Epidermal melanocyte (primary cell): ENCODE measurements around the gene GNB1L.

Experiments used
- DNase-seq: peaks from one replicate; pipeline ENCODE4 v3.0.0; 2011; ENCODE audit warnings: low spot score; ENCODE audit not compliant: insufficient read length

The GNB1L gene

GRCh38 chr22:19739448-19739895 is 115.2 kb downstream of the GNB1L start:
- no peak for DNase-seq

GRCh38 chr22:19738664-19739447 is 115.8 kb downstream of the GNB1L start:
- DNase-seq = no peak

DNA sequence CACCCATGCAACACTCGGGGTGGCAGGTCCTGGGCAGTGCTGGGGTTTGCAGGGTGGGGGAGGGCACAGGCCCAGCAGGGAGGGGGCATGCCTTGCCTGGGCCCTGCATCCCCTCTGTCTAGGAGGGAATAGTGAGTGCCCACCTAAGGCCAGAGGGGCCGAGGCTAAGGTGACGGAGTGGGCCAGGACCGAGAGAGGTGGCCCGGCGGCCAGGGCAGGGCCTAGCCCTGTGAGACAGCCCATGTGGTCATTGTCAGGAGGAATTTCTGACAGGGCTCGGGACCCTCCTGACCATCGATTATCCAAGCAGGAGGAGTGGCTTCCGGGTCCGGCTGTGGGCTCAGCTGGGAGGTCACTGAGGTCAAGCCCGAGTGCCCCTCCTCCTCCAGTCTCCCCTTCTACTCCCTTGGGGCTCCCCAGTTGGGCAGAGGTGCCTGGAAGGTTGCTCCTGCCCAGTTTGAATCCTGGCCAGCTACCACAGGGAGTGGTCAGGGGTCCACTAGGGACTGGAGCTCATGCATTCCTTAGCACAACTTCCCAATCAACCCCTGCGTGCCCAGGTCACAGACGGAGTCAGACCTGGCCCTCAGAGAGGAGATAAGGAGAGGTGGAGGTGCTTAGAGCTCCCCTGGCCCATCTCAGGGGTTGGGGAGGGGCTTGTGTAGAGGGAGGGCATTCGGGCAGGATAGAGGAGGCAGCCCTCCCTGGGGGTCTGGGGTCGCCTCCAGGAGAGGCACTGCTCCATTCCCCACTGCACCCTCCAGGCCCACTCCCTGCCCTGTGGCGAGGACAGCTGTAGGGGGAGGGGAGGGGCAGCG is 116.6 kb downstream of the GNB1L start:
- no peak for DNase-seq

- no peak for DNase-seq
Observed at GRCh38 chr22:19735665-19736510, 118.8 kb downstream of the GNB1L start.

GRCh38 chr22:19734837-19735382 is 119.8 kb downstream of the GNB1L start:
- no peak for DNase-seq

- no peak for DNase-seq
Observed at GRCh38 chr22:19734163-19734562, 120.5 kb downstream of the GNB1L start.

DNA sequence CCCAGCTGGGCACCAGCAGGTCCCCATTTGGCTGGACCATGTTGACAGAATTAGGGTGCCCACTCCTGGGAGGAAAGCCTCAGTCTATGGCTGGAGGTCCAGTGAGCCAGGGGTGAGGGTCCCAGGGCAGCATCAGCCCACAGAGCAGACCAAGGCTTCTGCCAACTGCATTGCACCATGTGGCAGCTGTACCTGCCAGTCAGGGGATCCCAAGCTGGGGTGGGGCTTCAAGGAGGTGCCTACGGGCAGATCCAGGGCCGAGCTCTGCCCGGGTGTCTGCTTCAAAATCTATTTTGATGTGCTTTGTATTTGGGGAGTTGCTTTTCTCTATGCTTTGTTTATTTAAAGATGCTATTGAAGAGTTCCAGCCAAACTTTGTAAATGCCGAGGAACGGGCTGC is 120.9 kb downstream of the GNB1L start:
- DNase-seq = no peak
